Measurements from ENCODE around the gene KCNE2.
"Not testable (repeated sequence)": the region's sequence is repeated elsewhere in the genome, so short reads cannot be mapped to it uniquely, and the experiment has no call there.

The KCNE2 gene

GRCh38 chr21:34383138-34383537 lies 19.3 kb downstream of the KCNE2 start:
- DNase-seq; in situ Hi-C loops (cut with HindIII; ENCODE audit: low pct_ligation_motif_present, low pct_unique_long_range_greater_than_20kb, low sequenced_read_pairs): not testable (repeated sequence)

- in situ Hi-C loops (cut with HindIII; ENCODE audit: low pct_ligation_motif_present, low pct_unique_long_range_greater_than_20kb, low sequenced_read_pairs); DNase-seq: not testable (repeated sequence)
These were observed 20.1 kb downstream of the KCNE2 start for GRCh38 chr21:34383724-34384415.

GRCh38 chr21:34400522-34400921 lies 36.7 kb downstream of the KCNE2 start:
- DNase-seq; in situ Hi-C loops (cut with HindIII; ENCODE audit: low pct_ligation_motif_present, low pct_unique_long_range_greater_than_20kb, low sequenced_read_pairs): not testable (repeated sequence)

- DNase-seq; in situ Hi-C loops (cut with HindIII; ENCODE audit: low pct_ligation_motif_present, low pct_unique_long_range_greater_than_20kb, low sequenced_read_pairs): not testable (repeated sequence)
These were observed 40.9 kb downstream of the KCNE2 start for GRCh38 chr21:34404742-34405141.

GRCh38 chr21:34405686-34406085 lies 41.9 kb downstream of the KCNE2 start:
- in situ Hi-C loops (cut with HindIII; ENCODE audit: low pct_ligation_motif_present, low pct_unique_long_range_greater_than_20kb, low sequenced_read_pairs); DNase-seq: not testable (repeated sequence)

GRCh38 chr21:34406102-34406501 lies 42.3 kb downstream of the KCNE2 start:
- DNase-seq; in situ Hi-C loops (cut with HindIII; ENCODE audit: low pct_ligation_motif_present, low pct_unique_long_range_greater_than_20kb, low sequenced_read_pairs): not testable (repeated sequence)

- DNase-seq; in situ Hi-C loops (cut with HindIII; ENCODE audit: low pct_ligation_motif_present, low pct_unique_long_range_greater_than_20kb, low sequenced_read_pairs): not testable (repeated sequence)
These were observed 42.9 kb downstream of the KCNE2 start for GRCh38 chr21:34406676-34407075.

- in situ Hi-C loops (cut with HindIII; ENCODE audit: low pct_ligation_motif_present, low pct_unique_long_range_greater_than_20kb, low sequenced_read_pairs); DNase-seq: not testable (repeated sequence)
These were observed 43.5 kb downstream of the KCNE2 start for GRCh38 chr21:34407294-34407693.

- in situ Hi-C loops (cut with HindIII; ENCODE audit: low pct_ligation_motif_present, low pct_unique_long_range_greater_than_20kb, low sequenced_read_pairs); DNase-seq: not testable (repeated sequence)
These were observed 53.8 kb downstream of the KCNE2 start for GRCh38 chr21:34417448-34418077.

Data from ACHN (cell line).